ENCODE data around the gene GTF3C4. TPM values are rescaled to one million over a fixed set of nuclear protein-coding genes. Genes with fewer than 3 reads are reported as not detected.
A peak's percentile ranks its signal among the peaks of the same experiment; 100 is the strongest.
"Not testable (repeated sequence)": the region's sequence is repeated elsewhere in the genome, so short reads cannot be mapped to it uniquely, and the experiment has no call there.

Gene GTF3C4
- polyA plus RNA-seq, 3 donors = 0.99 to 2.7 (median 2.1) TPM

- H3K36me3 ChIP-seq (replicated peaks in 1 of 2; ENCODE audit: control insufficient read depth in 1 of 2, insufficient read depth in 2 of 2, low read length in 2 of 2) = no peaks in the 10 kb centered on the region
- Mint-ChIP-seq H3K27ac (no peak overlapping the region), H3K36me3 (no peaks in the 10 kb centered on the region), H3K27me3 (ENCODE audit: low read depth in 3 of 3) (peaks cover 22 to 32% (median 22%) of the 10 kb centered on the region in 3 donors), H3K9me3 (peaks cover 0 to 2% (median 0%) of the 10 kb centered on the region in 7 donors), H3K4me1 (no peaks in the 10 kb centered on the region), H3K4me3 (no peak overlapping the region)
- no peaks in the 10 kb centered on the region for H3K9me3 ChIP-seq (replicated peaks in 1 of 2; ENCODE audit: control insufficient read depth in 1 of 2, insufficient read depth in 1 of 2, low read length in 2 of 2)
- DNase-seq = no peak
- H3K4me2 ChIP-seq (replicated peaks; ENCODE audit: extremely low read depth, low read length, poor library complexity, severe bottlenecking) = no peak overlapping the region
- no peaks in the 10 kb centered on the region for H3K4me1 ChIP-seq (ENCODE audit: control insufficient read depth in 1 of 2, insufficient read depth in 2 of 2, low read length in 2 of 2)
- H3K27me3 ChIP-seq (ENCODE audit: control insufficient read depth in 2 of 2, insufficient read depth in 2 of 2, low read length in 2 of 2) = peaks cover 0 to 10% of the 10 kb centered on the region in 2 donors
- no peak overlapping the region for H3K4me3 ChIP-seq (replicated peaks in 1 of 3; ENCODE audit: low read depth in 2 of 3, low read length in 3 of 3)
- intact Hi-C loops (cut with micrococcal nuclease) = no loop called here
- H3K27ac ChIP-seq (ENCODE audit: low read depth in 1 of 2, low read length in 2 of 2) = no peak overlapping the region
- no peak overlapping the region for H2AFZ ChIP-seq (ENCODE audit: insufficient read depth, low read depth, low read length, poor library complexity, severe bottlenecking)
- H4K20me1 ChIP-seq (ENCODE audit: insufficient read depth, low read length) = no peaks in the 10 kb centered on the region
- WGBS (ENCODE audit: insufficient coverage) = no CpG with 5 or more reads among the region's 4 CpGs
- H3K79me2 ChIP-seq (ENCODE audit: insufficient read depth, low read length) = no peaks in the 10 kb centered on the region
- H3K9ac ChIP-seq (ENCODE audit: insufficient read depth, low read length, poor library complexity, severe bottlenecking) = no peak overlapping the region
- no peak for TF ChIP-seq CTCF (IDR thresholded peaks at IDR 0.05)
Observed at GRCh38 chr9:132716007-132716406, 45.7 kb downstream of the GTF3C4 start.

GRCh38 chr9:132717326-132717945 lies 47.2 kb downstream of the GTF3C4 start:
- WGBS (ENCODE audit: insufficient coverage) = 67% methylated on average over 9 of the region's 13 CpGs
- H3K27ac Mint-ChIP-seq = no peak overlapping the region
- no peaks in the 10 kb centered on the region for H3K36me3 Mint-ChIP-seq

GRCh38 chr9:132718381-132718928 lies 48.2 kb downstream of the GTF3C4 start:
- DNase-seq; H3K27ac ChIP-seq (ENCODE audit: low read depth in 1 of 2, low read length in 2 of 2); H3K9me3 ChIP-seq (replicated peaks in 1 of 2; ENCODE audit: control insufficient read depth in 1 of 2, insufficient read depth in 1 of 2, low read length in 2 of 2); H3K4me1 ChIP-seq (ENCODE audit: control insufficient read depth in 1 of 2, insufficient read depth in 2 of 2, low read length in 2 of 2); H3K4me3 ChIP-seq (replicated peaks in 1 of 3; ENCODE audit: low read depth in 2 of 3, low read length in 3 of 3); intact Hi-C loops (cut with micrococcal nuclease); H3K27ac Mint-ChIP-seq; H3K9ac ChIP-seq (ENCODE audit: insufficient read depth, low read length, poor library complexity, severe bottlenecking); H3K36me3 ChIP-seq (replicated peaks in 1 of 2; ENCODE audit: control insufficient read depth in 1 of 2, insufficient read depth in 2 of 2, low read length in 2 of 2); H3K9me3 Mint-ChIP-seq; H2AFZ ChIP-seq (ENCODE audit: insufficient read depth, low read depth, low read length, poor library complexity, severe bottlenecking); H3K36me3 Mint-ChIP-seq; H3K4me1 Mint-ChIP-seq; H4K20me1 ChIP-seq (ENCODE audit: insufficient read depth, low read length); H3K27me3 ChIP-seq (ENCODE audit: control insufficient read depth in 2 of 2, insufficient read depth in 2 of 2, low read length in 2 of 2); H3K79me2 ChIP-seq (ENCODE audit: insufficient read depth, low read length); H3K4me2 ChIP-seq (replicated peaks; ENCODE audit: extremely low read depth, low read length, poor library complexity, severe bottlenecking): not testable (repeated sequence)
- peaks cover 23 to 32% (median 25%) of the 10 kb centered on the region in 3 donors for H3K27me3 Mint-ChIP-seq (ENCODE audit: low read depth in 3 of 3)
- WGBS (ENCODE audit: insufficient coverage) = 90% methylated on average over 4 of the region's 8 CpGs
- peak overlapping the region in 1 of 2 donors; percentile 19 for H3K4me3 Mint-ChIP-seq

More at GRCh38 chr9:132717326-132717945, 47.2 kb downstream of the GTF3C4 start:
- Histone ChIP-seq H4K20me1 (ENCODE audit: insufficient read depth, low read length) (no peaks in the 10 kb centered on the region), H3K36me3 (replicated peaks in 1 of 2; ENCODE audit: control insufficient read depth in 1 of 2, insufficient read depth in 2 of 2, low read length in 2 of 2) (no peaks in the 10 kb centered on the region), H3K9ac (ENCODE audit: insufficient read depth, low read length, poor library complexity, severe bottlenecking) (no peak overlapping the region), H3K4me1 (ENCODE audit: control insufficient read depth in 1 of 2, insufficient read depth in 2 of 2, low read length in 2 of 2) (no peaks in the 10 kb centered on the region), H3K79me2 (ENCODE audit: insufficient read depth, low read length) (no peaks in the 10 kb centered on the region), H2AFZ (ENCODE audit: insufficient read depth, low read depth, low read length, poor library complexity, severe bottlenecking) (no peak overlapping the region), H3K9me3 (replicated peaks in 1 of 2; ENCODE audit: control insufficient read depth in 1 of 2, insufficient read depth in 1 of 2, low read length in 2 of 2) (no peaks in the 10 kb centered on the region), H3K27me3 (ENCODE audit: control insufficient read depth in 2 of 2, insufficient read depth in 2 of 2, low read length in 2 of 2) (peaks cover 0 to 10% of the 10 kb centered on the region in 2 donors), H3K4me3 (replicated peaks in 1 of 3; ENCODE audit: low read depth in 2 of 3, low read length in 3 of 3) (no peak overlapping the region), H3K27ac (ENCODE audit: low read depth in 1 of 2, low read length in 2 of 2) (no peak overlapping the region), H3K4me2 (replicated peaks; ENCODE audit: extremely low read depth, low read length, poor library complexity, severe bottlenecking) (no peak overlapping the region)
- Mint-ChIP-seq H3K4me3 (peak overlapping the region in 1 of 2 donors; percentile 11), H3K27me3 (ENCODE audit: low read depth in 3 of 3) (peaks cover 23 to 32% (median 25%) of the 10 kb centered on the region in 3 donors), H3K4me1 (no peaks in the 10 kb centered on the region), H3K9me3 (peaks cover 0 to 2% (median 0%) of the 10 kb centered on the region in 7 donors)
- no peak for DNase-seq
- intact Hi-C loops (cut with micrococcal nuclease) = no loop called here
- TF ChIP-seq CTCF (IDR thresholded peaks at IDR 0.05) = no peak

Measured in CD14-positive monocyte (primary cell).